ENCODE data around the gene PPA2.

DNA sequence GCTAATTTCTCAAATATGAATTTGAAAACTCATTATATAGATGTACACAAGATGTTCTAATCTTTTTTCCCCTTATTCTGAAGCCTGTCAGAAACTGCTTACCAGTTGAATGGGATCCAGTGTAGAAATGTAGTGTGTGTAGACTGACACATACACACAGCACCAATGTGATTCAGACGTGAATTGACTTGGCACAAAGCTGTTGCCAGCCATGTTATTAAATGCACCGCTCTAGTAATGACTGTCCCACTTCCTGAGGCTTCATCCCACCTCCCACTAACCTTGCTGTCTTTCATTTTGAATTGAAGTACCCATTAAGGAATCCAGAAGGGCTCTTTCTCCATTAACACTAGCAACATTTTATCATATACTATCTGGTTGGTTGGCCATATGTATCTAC is 146.6 kb downstream of the PPA2 start:
- TF ChIP-seq, protein P1, sequence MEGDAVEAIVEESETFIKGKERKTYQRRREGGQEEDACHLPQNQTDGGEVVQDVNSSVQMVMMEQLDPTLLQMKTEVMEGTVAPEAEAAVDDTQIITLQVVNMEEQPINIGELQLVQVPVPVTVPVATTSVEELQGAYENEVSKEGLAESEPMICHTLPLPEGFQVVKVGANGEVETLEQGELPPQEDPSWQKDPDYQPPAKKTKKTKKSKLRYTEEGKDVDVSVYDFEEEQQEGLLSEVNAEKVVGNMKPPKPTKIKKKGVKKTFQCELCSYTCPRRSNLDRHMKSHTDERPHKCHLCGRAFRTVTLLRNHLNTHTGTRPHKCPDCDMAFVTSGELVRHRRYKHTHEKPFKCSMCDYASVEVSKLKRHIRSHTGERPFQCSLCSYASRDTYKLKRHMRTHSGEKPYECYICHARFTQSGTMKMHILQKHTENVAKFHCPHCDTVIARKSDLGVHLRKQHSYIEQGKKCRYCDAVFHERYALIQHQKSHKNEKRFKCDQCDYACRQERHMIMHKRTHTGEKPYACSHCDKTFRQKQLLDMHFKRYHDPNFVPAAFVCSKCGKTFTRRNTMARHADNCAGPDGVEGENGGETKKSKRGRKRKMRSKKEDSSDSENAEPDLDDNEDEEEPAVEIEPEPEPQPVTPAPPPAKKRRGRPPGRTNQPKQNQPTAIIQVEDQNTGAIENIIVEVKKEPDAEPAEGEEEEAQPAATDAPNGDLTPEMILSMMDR (IDR thresholded peaks at IDR 0.05) = no peak
- no peak for TF ChIP-seq POLR2A (IDR thresholded peaks at IDR 0.05)
- no peak for TF ChIP-seq POLR2AphosphoS5 (IDR thresholded peaks at IDR 0.05)

All from suprapubic skin (tissue), 4 donors.